NCI-H1105 treated with DMSO at 0.1 percent for 48 hours (cell line): ENCODE results near the gene TMEM178B.

Experiments used
- DNase-seq: peaks from one replicate; lab custom pipeline; 2025; lab: John Stamatoyannopoulos, UW

TMEM178B gene

GRCh38 chr7:141263983-141264382 lies 190.1 kb downstream of the TMEM178B start:
- DNase-seq: no peak

GRCh38 chr7:141264511-141264910 lies 190.6 kb downstream of the TMEM178B start:
- DNase-seq: no peak

GRCh38 chr7:141265668-141266067 lies 191.8 kb downstream of the TMEM178B start:
- no peak for DNase-seq

DNA sequence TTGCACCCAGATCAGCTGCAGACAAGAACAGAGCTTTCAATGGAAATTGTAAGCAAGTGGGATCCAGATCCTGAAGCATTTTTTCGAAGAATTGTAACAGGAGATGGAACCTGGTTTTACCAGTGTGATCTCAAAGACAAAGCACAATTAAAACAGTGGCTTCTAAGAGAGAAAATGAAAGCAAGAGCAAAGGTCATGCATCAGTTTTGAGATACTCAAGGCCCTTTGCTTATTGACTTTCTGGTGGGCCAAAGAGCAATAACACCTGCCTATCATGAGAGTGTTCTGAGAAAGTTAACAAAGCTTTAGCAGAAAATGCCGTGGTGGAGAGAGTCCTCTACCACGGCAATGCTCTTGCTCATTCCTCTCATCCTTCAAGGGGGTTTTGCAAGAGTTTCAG lies 194.8 kb downstream of the TMEM178B start:
- no peak for DNase-seq

DNA sequence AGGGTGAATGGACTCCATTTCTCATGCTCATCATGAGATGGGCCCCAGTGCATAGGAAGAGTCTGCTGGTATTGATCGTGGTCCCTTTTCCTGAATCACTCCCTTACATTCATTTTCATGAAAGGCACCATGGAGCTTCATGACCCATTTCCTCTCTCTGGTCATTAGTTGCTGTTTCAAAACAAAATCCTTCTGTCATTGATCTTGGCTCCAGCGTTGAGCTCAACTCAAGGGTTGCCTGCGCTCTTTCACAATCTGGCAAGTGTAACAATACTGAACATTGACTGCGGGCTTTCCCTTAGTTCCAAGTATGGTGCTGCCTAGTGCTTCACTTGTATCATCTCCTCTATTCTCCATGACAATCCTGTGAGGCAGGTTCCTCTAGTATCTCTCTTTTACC lies 197.6 kb downstream of the TMEM178B start:
- no peak for DNase-seq

DNA sequence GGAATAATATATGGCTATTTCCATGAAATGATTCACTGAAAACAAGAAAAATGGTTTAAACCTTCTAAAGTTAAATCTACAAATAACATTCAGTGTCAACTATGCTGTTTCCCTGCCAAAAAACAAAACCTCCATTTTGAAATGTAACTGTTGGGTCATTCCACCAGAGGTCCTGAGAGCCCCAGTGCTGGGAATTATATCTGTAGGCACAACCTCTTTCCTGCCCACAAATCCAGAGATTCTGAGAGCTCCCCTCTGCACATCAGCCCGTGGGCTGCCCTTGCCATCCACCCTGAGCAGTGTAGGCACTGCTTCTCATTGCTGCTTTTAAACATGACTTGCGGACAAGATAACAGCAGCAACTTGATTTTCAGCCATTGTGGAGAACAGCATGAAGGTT lies 198.6 kb downstream of the TMEM178B start:
- DNase-seq: no peak

DNA sequence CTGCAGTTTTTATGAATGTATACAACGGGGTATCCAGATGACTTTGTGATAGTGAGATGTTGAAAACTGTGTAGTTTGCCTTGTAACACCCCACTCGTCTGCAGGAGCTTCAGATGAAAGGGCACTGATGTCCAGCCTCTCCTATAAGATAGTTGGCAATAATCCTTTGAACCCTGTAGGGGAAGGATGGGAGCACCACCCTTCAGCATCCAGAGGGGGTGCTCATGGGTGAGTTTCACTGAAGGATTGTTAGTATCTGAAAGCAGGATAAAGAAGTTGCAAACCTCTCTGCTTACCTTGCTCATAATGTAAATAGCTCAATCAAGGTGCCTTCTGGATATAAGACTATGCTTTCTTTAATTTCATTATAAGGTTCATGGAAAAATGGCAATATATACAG lies 201.5 kb downstream of the TMEM178B start:
- DNase-seq: no peak

DNA sequence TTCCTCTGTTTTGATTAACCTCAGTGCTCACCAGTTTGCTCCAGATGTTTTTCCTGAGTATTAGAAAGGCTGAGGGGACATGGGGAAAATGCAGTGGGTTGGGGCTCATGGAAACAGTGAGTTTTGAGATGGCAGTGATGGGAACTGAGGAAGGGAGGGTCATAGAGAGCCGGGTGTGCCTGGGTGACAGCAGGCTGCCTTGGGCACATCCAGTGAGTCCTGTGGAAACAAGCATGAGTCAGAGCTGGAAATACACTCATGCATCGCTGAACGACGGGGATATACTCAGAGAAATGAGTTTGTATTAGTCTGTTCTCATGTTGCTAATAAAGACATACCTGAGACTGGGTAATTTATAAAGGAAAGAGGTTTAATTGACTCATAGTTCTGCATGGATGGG lies 202.2 kb downstream of the TMEM178B start:
- no peak for DNase-seq

GRCh38 chr7:141280100-141280499 lies 206.2 kb downstream of the TMEM178B start:
- DNase-seq: no peak

GRCh38 chr7:141281311-141281710 lies 207.4 kb downstream of the TMEM178B start:
- DNase-seq: no peak

DNA sequence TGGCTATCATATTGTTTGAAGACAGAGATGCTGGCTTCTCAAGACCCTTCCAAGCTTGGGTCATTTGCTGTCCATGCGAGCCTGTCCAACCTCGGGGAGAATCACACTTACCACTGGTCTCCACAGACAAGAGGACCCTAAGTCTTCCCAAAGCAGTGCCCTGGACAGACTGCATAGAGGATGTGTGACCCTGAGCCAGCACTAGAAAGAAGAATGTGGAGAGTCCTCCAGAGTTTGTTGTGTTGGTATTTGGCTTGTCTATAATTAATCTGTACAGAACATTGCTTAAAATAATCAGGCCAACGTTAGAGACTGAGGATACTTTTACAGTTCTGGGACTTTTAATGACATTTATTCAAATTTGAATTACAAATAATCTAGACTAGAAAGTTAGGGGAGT lies 212.7 kb downstream of the TMEM178B start:
- no peak for DNase-seq

- DNase-seq: no peak
Measured at GRCh38 chr7:141287936-141288335, 214.1 kb downstream of the TMEM178B start.

GRCh38 chr7:141288626-141289025 lies 214.8 kb downstream of the TMEM178B start:
- peak; percentile 71 for DNase-seq

DNA sequence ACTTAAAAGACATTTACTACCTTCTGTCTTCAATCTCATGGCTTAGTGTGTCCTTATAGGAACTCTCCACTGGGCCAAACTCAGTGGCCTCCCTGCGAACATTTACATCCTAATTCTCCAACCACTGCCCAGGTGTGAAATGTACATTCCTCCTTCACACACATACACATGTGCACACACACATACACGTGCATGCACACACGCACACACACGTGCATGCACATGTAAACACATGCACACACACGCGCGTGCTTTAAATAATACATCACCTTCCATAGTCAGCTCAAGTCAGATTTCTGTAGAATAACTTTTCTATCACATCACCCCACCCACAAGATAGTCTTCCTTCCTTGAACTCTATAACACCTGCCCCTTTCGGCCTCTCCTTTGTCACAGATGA lies 216.5 kb downstream of the TMEM178B start:
- DNase-seq: no peak

- no peak for DNase-seq
Measured at GRCh38 chr7:141290973-141291372, 217.1 kb downstream of the TMEM178B start.

- no peak for DNase-seq
Measured at GRCh38 chr7:141291541-141291940, 217.7 kb downstream of the TMEM178B start.

DNA sequence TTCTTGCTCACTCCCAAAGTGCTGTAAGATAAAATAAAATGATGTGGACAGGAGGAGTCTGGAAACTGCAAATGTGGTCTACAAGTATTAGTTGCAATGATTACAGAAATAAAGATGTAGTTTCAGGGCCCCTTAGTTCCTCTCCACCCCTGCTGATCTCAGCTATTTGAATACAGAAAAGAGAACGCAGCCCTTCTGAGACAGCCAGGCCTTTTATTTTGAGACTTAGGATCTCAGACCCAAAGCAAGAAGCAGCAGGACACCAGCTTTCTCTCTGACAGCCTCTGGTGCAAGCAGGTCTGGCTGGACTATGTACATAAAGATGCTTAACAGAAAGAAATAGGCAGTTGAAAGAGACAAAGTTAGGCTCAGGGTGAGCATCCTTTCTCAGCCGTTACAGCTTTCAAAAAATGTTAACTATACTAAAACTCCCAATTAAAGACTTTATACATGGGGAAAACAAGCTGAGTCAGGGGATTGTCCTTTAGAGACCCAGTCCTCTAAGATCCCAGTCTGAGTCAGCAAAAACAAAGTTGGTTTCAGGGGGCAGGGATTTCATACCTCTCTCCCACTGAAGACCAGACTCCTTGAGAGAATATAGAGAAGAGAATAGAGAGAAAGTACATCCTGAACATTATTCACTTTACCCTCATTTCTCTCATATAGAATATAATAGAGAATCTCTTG lies 220.4 kb downstream of the TMEM178B start:
- DNase-seq: no peak

DNA sequence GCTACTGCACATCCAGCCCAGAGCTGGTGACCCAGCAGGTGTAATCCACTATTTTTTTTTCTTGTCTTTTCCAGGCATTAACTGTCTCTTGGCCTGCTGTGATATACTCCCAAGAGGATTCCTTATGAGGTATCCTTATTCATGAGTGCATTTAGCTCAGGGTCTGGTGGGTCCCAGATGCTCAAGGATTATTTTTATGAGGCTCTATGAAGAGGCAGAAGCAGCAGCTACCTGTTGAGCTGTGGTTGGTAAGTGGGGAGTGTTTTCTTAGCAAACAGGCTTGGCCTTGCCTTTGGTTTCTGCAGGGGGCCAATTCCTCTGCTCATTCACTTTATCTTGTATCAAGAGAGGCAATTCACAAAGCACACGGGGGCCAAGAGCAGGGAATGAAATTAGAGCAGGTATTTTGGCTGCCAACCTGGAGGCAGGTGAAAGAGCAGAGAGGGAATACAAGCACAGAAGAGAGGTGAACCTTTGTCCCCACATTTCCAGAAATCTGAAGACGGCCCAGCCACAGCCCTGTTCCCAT lies 221.6 kb downstream of the TMEM178B start:
- peak; percentile 36 for DNase-seq

- no peak for DNase-seq
Measured at GRCh38 chr7:141300816-141301215, 227.0 kb downstream of the TMEM178B start.

DNA sequence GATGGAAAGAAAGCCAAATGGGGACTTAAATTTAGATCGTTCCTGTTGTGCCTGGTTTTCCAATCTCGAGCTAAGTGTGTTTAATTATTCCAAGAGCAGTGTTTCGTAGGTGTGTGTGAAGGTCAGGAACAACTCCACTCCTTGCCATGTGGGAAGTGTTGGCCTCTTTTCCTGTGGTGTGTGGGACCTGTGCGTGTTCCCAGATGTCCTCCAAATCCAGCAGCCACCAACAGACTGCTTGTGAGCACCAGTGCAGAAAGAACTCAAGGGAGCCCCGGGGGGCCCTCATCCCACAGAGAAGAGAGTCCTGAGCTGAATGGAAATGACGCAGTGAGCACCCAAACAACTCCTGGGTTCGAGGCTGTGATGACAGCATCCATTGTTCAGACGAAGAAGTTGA lies 227.7 kb downstream of the TMEM178B start:
- no peak for DNase-seq

DNA sequence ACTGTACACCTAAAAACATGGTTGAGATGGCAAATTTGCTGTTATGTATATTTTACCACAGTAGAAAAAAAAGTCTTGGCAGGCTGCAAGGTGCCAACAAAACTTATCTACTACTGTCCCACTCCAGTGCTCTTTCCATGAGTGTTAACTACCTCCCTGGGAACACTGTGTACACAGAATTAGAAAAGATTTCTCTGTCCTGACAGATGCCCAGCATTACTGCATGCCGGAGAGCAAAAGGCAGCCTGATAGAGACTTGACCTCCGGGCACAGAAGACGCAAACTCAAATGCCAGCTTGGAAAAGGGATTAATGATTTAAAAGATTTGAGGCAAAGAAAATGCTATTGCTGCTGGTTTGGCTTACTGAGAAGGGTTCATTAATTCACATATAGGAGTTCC lies 228.8 kb downstream of the TMEM178B start:
- no peak for DNase-seq

DNA sequence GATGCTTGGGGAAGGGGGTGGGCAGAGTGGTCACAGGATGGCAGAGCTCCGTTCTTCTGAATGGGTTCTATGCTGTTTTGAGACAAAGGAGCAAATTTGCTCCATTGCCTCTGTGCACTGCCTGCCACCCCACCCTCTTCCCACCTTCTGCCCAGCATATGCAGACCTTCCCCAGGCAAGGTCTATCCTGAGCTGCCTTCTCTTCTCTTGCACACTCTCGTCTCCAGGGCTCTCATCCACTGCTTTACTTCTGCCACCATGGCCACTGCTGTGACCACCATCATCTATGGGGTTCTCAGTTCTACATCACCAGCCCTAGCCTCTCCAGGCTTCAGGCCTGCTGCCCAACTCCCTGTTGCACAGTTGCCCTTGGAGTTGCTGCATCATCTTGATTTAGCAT lies 230.4 kb downstream of the TMEM178B start:
- DNase-seq: peak; percentile 13

- DNase-seq: no peak
Measured at GRCh38 chr7:141306081-141306480, 232.2 kb downstream of the TMEM178B start.

DNA sequence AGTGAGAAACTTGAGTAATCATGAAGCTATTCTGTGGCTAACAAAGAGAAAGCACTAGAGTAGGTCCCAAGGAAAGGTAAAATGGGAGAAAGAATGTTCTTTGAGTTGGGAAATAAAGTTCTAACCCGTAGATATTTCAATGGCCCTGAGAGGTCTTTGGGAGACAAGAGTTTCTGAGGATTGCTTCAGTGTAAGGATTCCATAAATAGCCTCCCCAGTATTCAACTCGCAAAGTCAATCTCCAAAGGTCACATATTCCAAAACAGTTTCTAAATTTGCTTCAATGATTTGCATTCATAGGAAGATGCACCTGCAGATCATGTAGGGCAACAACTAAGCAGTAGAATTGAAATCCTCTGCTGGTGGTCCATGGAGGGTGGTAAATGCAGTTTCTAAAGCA lies 238.5 kb downstream of the TMEM178B start:
- no peak for DNase-seq
